Dermis blood vessel endothelial cell (primary cell): ENCODE measurements around the gene TEX14. TPM values are rescaled to one million over a fixed set of nuclear protein-coding genes. Genes with fewer than 3 reads are reported as not detected.
"Not testable (repeated sequence)": the region's sequence is repeated elsewhere in the genome, so short reads cannot be mapped to it uniquely, and the experiment has no call there.

Source experiments
- DNase-seq: peaks from one replicate; pipeline ENCODE4 v3.0.0; 2010
- total RNA-seq: library from RNA; depleted of rRNA; stranded (reverse); fragments of >200 nt; gene quantifications from 2 replicates; pipeline ENCODE4 v1.2.3, GENCODE V29; 2014

TEX14 gene
- total RNA-seq, 1 donor from 2014 or later = under 0.01 TPM

GRCh38 chr17:58692239-58693055 lies 602 bp upstream of the TEX14 start, which contains the start of gene RAD51C:
TSS of gene RAD51C (plus strand) at chr17:58692602. CDS start at chr17:58692644, 42 bp downstream.
- peak; percentile 87 for DNase-seq

GRCh38 chr17:58690033-58690432 lies 1.8 kb downstream of the TEX14 start:
- not testable (repeated sequence) for DNase-seq

- no peak for DNase-seq
Measured at GRCh38 chr17:58688521-58688920, 3.3 kb downstream of the TEX14 start.

GRCh38 chr17:58686980-58687379 lies 4.9 kb downstream of the TEX14 start:
- no peak for DNase-seq

GRCh38 chr17:58684462-58684861 lies 7.4 kb downstream of the TEX14 start:
- DNase-seq = not testable (repeated sequence)

GRCh38 chr17:58684003-58684402 lies 7.8 kb downstream of the TEX14 start:
- DNase-seq = no peak

- DNase-seq = no peak
Measured at GRCh38 chr17:58680038-58680369, 11.8 kb downstream of the TEX14 start.

- DNase-seq = peak; percentile 10
Measured at GRCh38 chr17:58679263-58680037, 12.4 kb downstream of the TEX14 start.

- DNase-seq = not testable (repeated sequence)
Measured at GRCh38 chr17:58678287-58678686, 13.6 kb downstream of the TEX14 start.

GRCh38 chr17:58677194-58677880 lies 14.5 kb downstream of the TEX14 start:
- peak; percentile 29 for DNase-seq

GRCh38 chr17:58671969-58672368 lies 19.9 kb downstream of the TEX14 start:
- DNase-seq = no peak

GRCh38 chr17:58669853-58670252 lies 22.0 kb downstream of the TEX14 start:
- no peak for DNase-seq

- no peak for DNase-seq
Measured at GRCh38 chr17:58668598-58668935, 23.3 kb downstream of the TEX14 start.

GRCh38 chr17:58667934-58668597 lies 23.8 kb downstream of the TEX14 start:
- DNase-seq = no peak

GRCh38 chr17:58666858-58667267 lies 25.0 kb downstream of the TEX14 start:
- DNase-seq = peak; percentile 83

GRCh38 chr17:58665946-58666857 lies 25.6 kb downstream of the TEX14 start:
- no peak for DNase-seq

GRCh38 chr17:58664302-58664701 lies 27.5 kb downstream of the TEX14 start:
- no peak for DNase-seq

- no peak for DNase-seq
Measured at GRCh38 chr17:58661499-58661898, 30.3 kb downstream of the TEX14 start.

GRCh38 chr17:58660621-58661020 lies 31.2 kb downstream of the TEX14 start:
- DNase-seq = no peak

GRCh38 chr17:58659714-58660084 lies 32.1 kb downstream of the TEX14 start:
- DNase-seq = not testable (repeated sequence)

- DNase-seq = peak; percentile 96
Measured at GRCh38 chr17:58658804-58659713, 32.8 kb downstream of the TEX14 start.
